Measurements from ENCODE around the gene MITF. TPM values are rescaled to one million over a fixed set of nuclear protein-coding genes. Genes with fewer than 3 reads are reported as not detected.

MITF gene
- total RNA-seq, 4 donors from 2014 or later, result 13.7 to 39.0 (median 27.4) TPM

GRCh38 chr3:69775751-69776150 is 36.5 kb downstream of the MITF start:
- no peak for TF ChIP-seq CTCF (IDR thresholded peaks at IDR 0.05)
- ATAC-seq (ENCODE audit: low FRiP score), result no peak
- DNase-seq (ENCODE audit: low spot score), result no peak

GRCh38 chr3:69776289-69776688 is 37.0 kb downstream of the MITF start:
- TF ChIP-seq CTCF (IDR thresholded peaks at IDR 0.05), result no peak
- DNase-seq (ENCODE audit: low spot score) (no peak), ATAC-seq (ENCODE audit: low FRiP score) (no peak)

GRCh38 chr3:69776920-69777581 is 37.8 kb downstream of the MITF start:
- no peak for ATAC-seq (ENCODE audit: low FRiP score)
- no peak for DNase-seq (ENCODE audit: low spot score)
- no peak for TF ChIP-seq CTCF (IDR thresholded peaks at IDR 0.05)

GRCh38 chr3:69777582-69777967 is 38.3 kb downstream of the MITF start:
- DNase-seq (ENCODE audit: low spot score) (no peak), ATAC-seq (ENCODE audit: low FRiP score) (no peak)
- no peak for TF ChIP-seq CTCF (IDR thresholded peaks at IDR 0.05)

- ATAC-seq (ENCODE audit: low FRiP score) (no peak), DNase-seq (ENCODE audit: low spot score) (no peak)
- no peak for TF ChIP-seq CTCF (IDR thresholded peaks at IDR 0.05)
Observed at GRCh38 chr3:69781593-69781992, 42.3 kb downstream of the MITF start.

GRCh38 chr3:69784954-69785514 is 45.8 kb downstream of the MITF start:
- peak; percentile 70 for ATAC-seq (ENCODE audit: low FRiP score)
- no peak for TF ChIP-seq CTCF (IDR thresholded peaks at IDR 0.05)
- DNase-seq (ENCODE audit: low spot score), result no peak

- TF ChIP-seq CTCF (IDR thresholded peaks at IDR 0.05), result no peak
- no peak for DNase-seq (ENCODE audit: low spot score)
- no peak for ATAC-seq (ENCODE audit: low FRiP score)
Observed at GRCh38 chr3:69785769-69786320, 46.6 kb downstream of the MITF start.

Data from omental fat pad (tissue), 4 donors.